ENCODE results near the gene TNXB.
A peak's percentile ranks its signal among the peaks of the same experiment; 100 is the strongest.

The TNXB gene

GRCh38 chr6:32087574-32088486, 21.3 kb downstream of the TNXB start:
- Histone ChIP-seq H3K9me3 (ENCODE audit: insufficient read depth, low read length) (no peaks in the 10 kb centered on the region), H3K27me3 (ENCODE audit: low read depth, low read length) (peaks cover 67% of the 10 kb centered on the region), H2AFZ (ENCODE audit: low read depth, low read length) (no peak overlapping the region), H3K4me3 (ENCODE audit: low read length) (no peak overlapping the region), H3K36me3 (replicated peaks; ENCODE audit: low read depth, low read length) (no peaks in the 10 kb centered on the region), H3K4me1 (ENCODE audit: low read length) (peaks cover 15% of the 10 kb centered on the region), H3K9ac (ENCODE audit: low read length) (no peak overlapping the region), H3K4me2 (ENCODE audit: low read length) (no peak overlapping the region), H3K79me2 (ENCODE audit: low read length) (no peaks in the 10 kb centered on the region), H3K27ac (ENCODE audit: low read length) (no peak overlapping the region), H4K20me1 (ENCODE audit: insufficient read depth, low read length) (peaks cover 3% of the 10 kb centered on the region; the same call in 1 of the 2 replicates)
- TF ChIP-seq EZH2phosphoT487 (IDR thresholded peaks at IDR 0.05; ENCODE audit: low read depth) (no peak), CTCF (IDR thresholded peaks at IDR 0.05; ENCODE audit: low read depth, low read length) (peak; percentile 40)

- Histone ChIP-seq H3K79me2 (ENCODE audit: low read length) (no peaks in the 10 kb centered on the region), H3K36me3 (replicated peaks; ENCODE audit: low read depth, low read length) (no peaks in the 10 kb centered on the region), H3K4me2 (ENCODE audit: low read length) (peak overlapping the region; percentile 26), H3K27me3 (ENCODE audit: low read depth, low read length) (peaks cover 72% of the 10 kb centered on the region), H3K4me3 (ENCODE audit: low read length) (no peak overlapping the region), H3K9ac (ENCODE audit: low read length) (no peak overlapping the region), H3K9me3 (ENCODE audit: insufficient read depth, low read length) (no peaks in the 10 kb centered on the region), H4K20me1 (ENCODE audit: insufficient read depth, low read length) (peaks cover 3% of the 10 kb centered on the region; the same call in 1 of the 2 replicates), H2AFZ (ENCODE audit: low read depth, low read length) (no peak overlapping the region), H3K27ac (ENCODE audit: low read length) (no peak overlapping the region), H3K4me1 (ENCODE audit: low read length) (peaks cover 15% of the 10 kb centered on the region)
- TF ChIP-seq CTCF (IDR thresholded peaks at IDR 0.05; ENCODE audit: low read depth, low read length) (no peak), EZH2phosphoT487 (IDR thresholded peaks at IDR 0.05; ENCODE audit: low read depth) (0 out of 2 replicates have a peak, but pooled peaks have one; percentile 40)
Observed at GRCh38 chr6:32086661-32087573, 22.2 kb downstream of the TNXB start.

- Histone ChIP-seq H3K4me3 (ENCODE audit: low read length) (peak overlapping the region; percentile 18; the same call in 1 of the 2 replicates), H3K27ac (ENCODE audit: low read length) (no peak overlapping the region), H3K4me1 (ENCODE audit: low read length) (peaks cover 15% of the 10 kb centered on the region), H3K27me3 (ENCODE audit: low read depth, low read length) (peaks cover 78% of the 10 kb centered on the region), H3K9me3 (ENCODE audit: insufficient read depth, low read length) (no peaks in the 10 kb centered on the region), H3K9ac (ENCODE audit: low read length) (no peak overlapping the region), H2AFZ (ENCODE audit: low read depth, low read length) (no peak overlapping the region), H3K4me2 (ENCODE audit: low read length) (peak overlapping the region; percentile 43), H3K36me3 (replicated peaks; ENCODE audit: low read depth, low read length) (no peaks in the 10 kb centered on the region), H4K20me1 (ENCODE audit: insufficient read depth, low read length) (peaks cover 3% of the 10 kb centered on the region; the same call in 1 of the 2 replicates), H3K79me2 (ENCODE audit: low read length) (no peaks in the 10 kb centered on the region)
- TF ChIP-seq CTCF (IDR thresholded peaks at IDR 0.05; ENCODE audit: low read depth, low read length) (peak; percentile 37), EZH2phosphoT487 (IDR thresholded peaks at IDR 0.05; ENCODE audit: low read depth) (no peak)
Observed at GRCh38 chr6:32085759-32086459, 23.2 kb downstream of the TNXB start.

All from OCI-LY3 (cell line).